H9 (cell line): ENCODE results near the gene MRPL27. TPM values are rescaled to one million over a fixed set of nuclear protein-coding genes. Genes with fewer than 3 reads are reported as not detected.
A peak's percentile ranks its signal among the peaks of the same experiment; 100 is the strongest.

ENCODE experiments used
- DNase-seq: peaks from one replicate; pipeline ENCODE4 v3.0.0-alpha.2; 2017
- H2AFZ ChIP-seq: one replicate; pipeline ENCODE4 v1.6.1; 2013; ENCODE audit warnings: mild to moderate bottlenecking, low read length, control low read depth, moderate library complexity
- H2AK5ac ChIP-seq: 2 replicates; pipeline ENCODE4 v1.6.1; 2013; ENCODE audit warnings: low read length, control low read depth, mixed read lengths; ENCODE audit not compliant: insufficient read length
- H2BK120ac ChIP-seq: one replicate; pipeline ENCODE4 v1.6.1; 2013; ENCODE audit warnings: low read depth, mild to moderate bottlenecking, low read length, control low read depth, inconsistent platforms; ENCODE audit not compliant: poor library complexity, severe bottlenecking
- H2BK12ac ChIP-seq: 2 replicates; pipeline ENCODE4 v1.6.1; 2013; ENCODE audit warnings: low read length, control low read depth, mixed read lengths, low read depth; ENCODE audit not compliant: insufficient read length
- H2BK15ac ChIP-seq: 2 replicates; pipeline ENCODE4 v1.6.1; 2013; ENCODE audit warnings: low read depth, low read length, control low read depth
- H2BK20ac ChIP-seq: one replicate; pipeline ENCODE4 v1.6.1; 2013; ENCODE audit warnings: low read depth, mild to moderate bottlenecking, low read length, control low read depth, inconsistent platforms; ENCODE audit not compliant: poor library complexity, severe bottlenecking
- H2BK5ac ChIP-seq: 2 replicates; pipeline ENCODE4 v1.6.1; 2013; ENCODE audit warnings: low read length, control low read depth, mixed read lengths; ENCODE audit not compliant: insufficient read length
- H3K14ac ChIP-seq: 2 replicates; pipeline ENCODE4 v1.6.1; 2013; ENCODE audit warnings: low read length, control low read depth; ENCODE audit not compliant: insufficient read depth
- H3K18ac ChIP-seq: 2 replicates; pipeline ENCODE4 v1.6.1; 2013; ENCODE audit warnings: low read depth, mild to moderate bottlenecking, mixed read lengths, low read length, control low read depth; ENCODE audit not compliant: insufficient read length
- H3K23ac ChIP-seq: 2 replicates; pipeline ENCODE4 v1.6.1; 2013; ENCODE audit warnings: low read length, control low read depth, mixed read lengths, low read depth; ENCODE audit not compliant: insufficient read length
- H3K23me2 ChIP-seq: 2 replicates; pipeline ENCODE4 v1.6.1; 2013; ENCODE audit warnings: low read depth, mild to moderate bottlenecking, mixed read lengths, low read length, control low read depth; ENCODE audit not compliant: insufficient read length, poor library complexity, severe bottlenecking
- H3K27ac ChIP-seq: 2 replicates; pipeline ENCODE4 v1.5.1; 2013; ENCODE audit warnings: low read length, control low read depth, mixed read lengths, low read depth; ENCODE audit not compliant: insufficient read length
- H3K27me3 ChIP-seq: 2 replicates; pipeline ENCODE4 v1.6.1; 2013; ENCODE audit warnings: low read length, control low read depth, inconsistent platforms; ENCODE audit not compliant: insufficient read depth
- H3K4ac ChIP-seq: 2 replicates; pipeline ENCODE4 v1.6.1; 2013; ENCODE audit warnings: low read depth, mild to moderate bottlenecking, control low read depth, inconsistent platforms, low read length, moderate library complexity
- H3K4me1 ChIP-seq: 2 replicates; pipeline ENCODE4 v1.6.1; 2013; ENCODE audit warnings: low read length, control low read depth, inconsistent platforms; ENCODE audit not compliant: insufficient read depth
- H3K4me2 ChIP-seq: 2 replicates; pipeline ENCODE4 v1.6.1; 2013; ENCODE audit warnings: low read length, control low read depth, mixed read lengths; ENCODE audit not compliant: insufficient read length, insufficient read depth
- H3K56ac ChIP-seq: 2 replicates; pipeline ENCODE4 v1.6.1; 2013; ENCODE audit warnings: low read depth, mild to moderate bottlenecking, mixed read lengths, low read length, control low read depth; ENCODE audit not compliant: insufficient read length
- H3K79me1 ChIP-seq: 2 replicates; pipeline ENCODE4 v1.6.1; 2013; ENCODE audit warnings: low read depth, mild to moderate bottlenecking, moderate library complexity, low read length, control low read depth, inconsistent platforms; ENCODE audit not compliant: insufficient read depth, poor library complexity, severe bottlenecking
- H3K79me2 ChIP-seq: 2 replicates; pipeline ENCODE4 v1.6.1; 2013; ENCODE audit warnings: low read length, control low read depth, inconsistent platforms; ENCODE audit not compliant: insufficient read depth
- H3K9ac ChIP-seq: 2 replicates; pipeline ENCODE4 v1.6.1; 2013; ENCODE audit warnings: low read length, control low read depth, mixed read lengths; ENCODE audit not compliant: insufficient read length; ENCODE audit errors: extremely low read depth
- H3K9me3 ChIP-seq: one replicate; pipeline ENCODE4 v1.6.1; 2013; ENCODE audit warnings: low read depth, low read length, inconsistent platforms; ENCODE audit not compliant: control insufficient read depth
- H3T11ph ChIP-seq: one replicate; pipeline ENCODE4 v1.6.1; 2013; ENCODE audit warnings: mild to moderate bottlenecking, low read length, control low read depth, inconsistent platforms
- H4K20me1 ChIP-seq: one replicate; pipeline ENCODE4 v1.6.1; 2013; ENCODE audit not compliant: control insufficient read depth, insufficient read length, insufficient read depth
- H4K5ac ChIP-seq: 2 replicates; pipeline ENCODE4 v1.6.1; 2013; ENCODE audit warnings: low read depth, mild to moderate bottlenecking, mixed read lengths, low read length, control low read depth; ENCODE audit not compliant: insufficient read length
- H4K8ac ChIP-seq: replicated peaks from 2 replicates; pipeline ENCODE4 v1.6.1; 2013; ENCODE audit warnings: low read length, control low read depth, mixed read lengths, low read depth; ENCODE audit not compliant: insufficient read length
- H4K91ac ChIP-seq: 2 replicates; pipeline ENCODE4 v1.6.1; 2013; ENCODE audit warnings: low read depth, mild to moderate bottlenecking, moderate library complexity, mixed read lengths, low read length, control low read depth; ENCODE audit not compliant: insufficient read length
- H3K27ac Mint-ChIP-seq, 3 experiments: 2 replicates in 2 of 3; 3 replicates in 1 of 3; pipeline ENCODE4 v1.8.0; 2020 to 2021; ENCODE audit warnings: mixed read lengths in 3 of 3, mild to moderate bottlenecking in 1 of 3, moderate library complexity in 1 of 3
- H3K27me3 Mint-ChIP-seq: 2 replicates; pipeline ENCODE4 v1.8.0; 2021; ENCODE audit warnings: low read depth, mild to moderate bottlenecking, moderate library complexity, mixed read lengths
- H3K36me3 Mint-ChIP-seq, 3 experiments: 2 replicates in 2 of 3; 3 replicates in 1 of 3; pipeline ENCODE4 v1.8.0; 2020 to 2021; ENCODE audit warnings: low read depth in 3 of 3, mixed read lengths in 3 of 3; ENCODE audit not compliant: insufficient read depth in 1 of 3
- H3K4me1 Mint-ChIP-seq, 2 experiments: 2 replicates each; pipeline ENCODE4 v1.8.0; 2020; ENCODE audit warnings: mixed read lengths in 2 of 2
- H3K4me3 Mint-ChIP-seq, 2 experiments: 2 replicates in 1 of 2; 3 replicates in 1 of 2; pipeline ENCODE4 v1.8.0; 2020 to 2021; ENCODE audit warnings: mild to moderate bottlenecking in 2 of 2, mixed read lengths in 2 of 2, moderate library complexity in 1 of 2
- H3K9me3 Mint-ChIP-seq, 2 experiments: 2 replicates in 1 of 2; 3 replicates in 1 of 2; pipeline ENCODE4 v1.8.0; 2020; ENCODE audit warnings: mild to moderate bottlenecking in 2 of 2, mixed read lengths in 2 of 2, moderate library complexity in 1 of 2
- CTCF ChIP-seq: fragments of 200-600 bp; sonication (generic); conservative IDR thresholded peaks from 3 replicates; pipeline ENCODE4 v1.8.0; 2021; ENCODE audit warnings: antibody characterized with exemption, mild to moderate bottlenecking
- WGBS: extraction: QIAGEN DNeasy Blood & Tissue Kit; methylation state at CpG from one replicate; pipeline ENCODE4 v1.1.7; 2013; ENCODE audit warnings: missing lambda C conversion rate, low lambda C conversion rate, mixed read lengths; ENCODE audit not compliant: insufficient read length; ENCODE audit errors: extremely low coverage; 5-methylcytosine and 5-hydroxymethylcytosine counted together
- total RNA-seq: library from RNA; stranded (reverse); gene quantifications from 2 replicates; pipeline ENCODE4 v1.2.1, GENCODE V29; 2021

Gene MRPL27
- total RNA-seq, 1 experiment from 2014 or later, result 85.9 TPM

GRCh38 chr17:50380369-50381259 lies 7.6 kb upstream of the MRPL27 start:
- Histone ChIP-seq H4K91ac (no peak overlapping the region), H3K79me1 (no peaks in the 10 kb centered on the region), H3K18ac (no peak overlapping the region), H3K9me3 (no peaks in the 10 kb centered on the region), H4K8ac (no peak overlapping the region), H2BK120ac (no peak overlapping the region), H2BK5ac (no peak overlapping the region), H3K79me2 (no peaks in the 10 kb centered on the region), H4K5ac (no peak overlapping the region), H3K14ac (no peak overlapping the region), H3K23me2 (no peaks in the 10 kb centered on the region), H2BK12ac (no peak overlapping the region), H3K27me3 (no peaks in the 10 kb centered on the region), H4K20me1 (no peaks in the 10 kb centered on the region), H3K27ac (no peak overlapping the region), H3T11ph (no peak overlapping the region), H2AK5ac (no peak overlapping the region), H2BK15ac (no peak overlapping the region), H3K4ac (no peak overlapping the region), H3K4me1 (no peaks in the 10 kb centered on the region), H3K56ac (no peak overlapping the region), H2BK20ac (no peak overlapping the region), H3K23ac (no peak overlapping the region), H3K4me2 (no peak overlapping the region), H3K9ac (no peak overlapping the region), H2AFZ (no peak overlapping the region)
- WGBS, result no CpG with 5 or more reads among the region's 13 CpGs
- TF ChIP-seq CTCF, result peak; percentile 18; the same call in 2 of the 3 replicates
- Mint-ChIP-seq H3K9me3 (no peaks in the 10 kb centered on the region), H3K27me3 (no peaks in the 10 kb centered on the region), H3K4me3 (no peak overlapping the region), H3K4me1 (no peaks in the 10 kb centered on the region), H3K27ac (peak overlapping the region in 2 of 3 experiments; percentile 10 to 65; a peak in 3 of 7 replicates), H3K36me3 (peaks cover 20 to 78% (median 76%) of the 10 kb centered on the region in 3 experiments; a peak in 6 of 7 replicates)
- DNase-seq, result no peak
